HG03457 (cell line): ENCODE data around the gene OR4C46.
"Not testable (repeated sequence)": the region's sequence is repeated elsewhere in the genome, so short reads cannot be mapped to it uniquely, and the experiment has no call there.

ENCODE experiments used
- ATAC-seq: cut with Tn5 transposase; IDR thresholded peaks from one replicate; pipeline ENCODE4 v1.9.1; 2021; ENCODE audit warnings: moderate number of reproducible peaks; ENCODE audit not compliant: unreplicated experiment

The OR4C46 gene

DNA sequence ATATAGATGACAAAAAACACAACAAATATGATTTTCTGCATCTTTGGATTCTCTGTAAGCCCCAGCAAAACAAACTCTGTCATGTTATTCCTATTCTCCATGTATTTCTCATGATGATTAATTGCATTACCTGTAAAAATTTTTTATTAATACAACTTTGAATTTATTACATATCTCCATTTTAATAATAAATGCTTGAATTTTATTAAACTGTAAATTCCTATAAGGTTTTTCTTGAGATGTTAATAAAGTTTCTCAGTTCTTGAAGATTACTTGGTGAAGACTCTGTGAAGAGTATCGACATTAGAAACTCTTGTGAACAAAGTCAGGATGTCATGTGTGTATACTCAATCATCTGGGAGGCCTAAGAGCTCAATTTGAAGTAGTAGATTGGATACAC is at the start of gene OR4C46:
Gene OR4C46 (minus strand): TSS at position 101 of the 400 bp plus-strand sequence. CDS start 0 bp downstream, at position 101.
- no peak for ATAC-seq

DNA sequence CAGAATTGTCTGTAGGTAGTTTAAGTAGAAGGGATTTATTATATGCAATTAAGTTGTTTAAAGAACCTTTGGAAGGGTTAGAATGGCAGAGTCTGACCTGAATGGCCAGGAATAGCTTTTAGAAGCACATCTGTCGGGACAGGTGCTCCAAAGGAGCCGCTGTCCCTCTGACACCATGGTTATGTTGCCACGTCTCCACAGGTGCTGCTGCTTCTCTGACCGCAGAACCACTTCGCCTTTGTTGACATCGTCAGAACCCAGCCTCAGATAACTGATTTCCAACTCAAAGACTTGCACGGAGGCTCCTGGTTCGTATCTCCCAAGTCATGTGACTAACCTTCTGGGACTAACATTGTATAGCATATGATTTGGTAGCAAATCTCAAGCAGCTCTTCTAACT is 41.8 kb upstream of the OR4C46 start:
- not testable (repeated sequence) for ATAC-seq

DNA sequence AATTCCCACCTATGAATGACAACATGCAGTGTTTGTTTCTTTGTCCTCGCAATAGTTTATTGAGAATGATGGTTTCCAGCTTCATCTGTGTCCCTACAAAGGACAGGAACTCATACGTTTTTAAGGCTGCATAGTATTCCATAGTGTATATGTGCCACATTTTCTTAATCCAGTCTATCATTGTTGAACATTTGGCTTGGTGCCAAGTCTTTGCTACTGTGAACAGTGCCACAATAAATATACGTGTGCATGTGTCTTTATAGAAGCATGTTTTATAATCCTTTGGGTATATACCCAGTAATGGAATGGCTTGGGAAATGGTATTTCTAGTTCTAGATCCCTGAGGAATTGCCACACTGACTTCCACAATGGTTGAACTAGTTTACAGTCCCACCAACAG is 42.4 kb downstream of the OR4C46 start:
- ATAC-seq, result not testable (repeated sequence)

DNA sequence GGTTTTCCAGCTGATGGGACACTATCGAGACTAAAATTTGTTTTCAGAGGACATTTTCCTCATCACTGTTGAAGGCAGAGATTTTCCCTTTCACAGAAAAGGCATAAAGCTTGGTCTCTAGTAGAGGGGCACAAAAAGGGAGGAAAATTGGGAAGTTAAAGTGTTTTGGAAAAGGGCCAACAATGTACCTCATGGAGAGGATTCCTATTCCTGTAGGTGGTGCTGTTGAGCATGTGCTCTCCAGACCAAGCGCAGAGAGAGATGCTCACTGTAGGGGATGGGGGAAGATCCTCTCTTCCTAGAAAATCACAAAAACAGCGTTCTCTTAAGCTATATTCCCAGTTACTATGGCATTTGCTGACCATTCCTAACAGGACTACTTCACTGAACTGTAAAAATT is 44.9 kb downstream of the OR4C46 start:
- ATAC-seq, result no peak

DNA sequence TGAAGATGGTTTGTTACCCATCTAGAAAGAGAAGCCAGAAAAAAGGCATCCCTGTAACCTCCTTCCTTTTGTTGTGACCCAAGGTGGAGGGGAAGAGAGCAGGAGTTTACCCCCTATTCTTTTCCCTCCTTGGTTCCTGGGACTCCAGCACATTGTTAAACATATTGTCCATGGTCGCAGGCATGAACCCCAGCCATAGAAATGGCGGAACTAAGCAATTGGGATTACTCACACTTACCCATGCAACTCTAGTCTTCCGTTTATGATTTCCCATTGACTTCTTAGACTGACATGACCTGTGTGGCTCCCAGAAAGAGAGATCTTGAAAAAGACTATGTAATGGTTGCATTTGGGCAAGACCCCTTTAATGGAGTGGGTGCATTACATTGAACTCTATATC is 45.4 kb downstream of the OR4C46 start:
- no peak for ATAC-seq
